Measurements from ENCODE around the gene EXOSC6.
"Not testable (repeated sequence)": the region's sequence is repeated elsewhere in the genome, so short reads cannot be mapped to it uniquely, and the experiment has no call there.

EXOSC6 gene

DNA sequence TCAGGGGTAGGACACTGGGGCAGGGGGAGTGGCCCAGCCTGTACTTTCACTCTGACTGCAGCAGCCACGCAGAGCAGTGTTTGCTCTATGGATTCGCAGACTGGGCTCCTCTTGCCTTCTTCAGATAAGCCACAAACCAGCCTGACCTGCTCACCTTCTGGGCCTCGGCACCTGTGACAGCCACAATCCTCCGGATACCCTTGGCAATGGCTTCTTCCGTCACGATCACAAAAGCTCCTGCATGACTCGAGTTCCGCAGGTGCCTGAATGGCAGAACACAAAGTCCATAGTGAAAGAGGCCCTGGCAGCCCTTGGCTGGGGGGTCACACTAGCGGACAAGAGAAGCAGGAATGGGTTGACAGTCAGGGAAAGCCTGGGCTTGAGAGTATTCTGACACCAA is 3.8 kb upstream of the EXOSC6 start:
- DNase-seq = no peak

GRCh38 chr16:70254965-70255286 is 3.2 kb upstream of the EXOSC6 start:
- DNase-seq = no peak

GRCh38 chr16:70254180-70254964 is 2.6 kb upstream of the EXOSC6 start:
- no peak for DNase-seq

DNA sequence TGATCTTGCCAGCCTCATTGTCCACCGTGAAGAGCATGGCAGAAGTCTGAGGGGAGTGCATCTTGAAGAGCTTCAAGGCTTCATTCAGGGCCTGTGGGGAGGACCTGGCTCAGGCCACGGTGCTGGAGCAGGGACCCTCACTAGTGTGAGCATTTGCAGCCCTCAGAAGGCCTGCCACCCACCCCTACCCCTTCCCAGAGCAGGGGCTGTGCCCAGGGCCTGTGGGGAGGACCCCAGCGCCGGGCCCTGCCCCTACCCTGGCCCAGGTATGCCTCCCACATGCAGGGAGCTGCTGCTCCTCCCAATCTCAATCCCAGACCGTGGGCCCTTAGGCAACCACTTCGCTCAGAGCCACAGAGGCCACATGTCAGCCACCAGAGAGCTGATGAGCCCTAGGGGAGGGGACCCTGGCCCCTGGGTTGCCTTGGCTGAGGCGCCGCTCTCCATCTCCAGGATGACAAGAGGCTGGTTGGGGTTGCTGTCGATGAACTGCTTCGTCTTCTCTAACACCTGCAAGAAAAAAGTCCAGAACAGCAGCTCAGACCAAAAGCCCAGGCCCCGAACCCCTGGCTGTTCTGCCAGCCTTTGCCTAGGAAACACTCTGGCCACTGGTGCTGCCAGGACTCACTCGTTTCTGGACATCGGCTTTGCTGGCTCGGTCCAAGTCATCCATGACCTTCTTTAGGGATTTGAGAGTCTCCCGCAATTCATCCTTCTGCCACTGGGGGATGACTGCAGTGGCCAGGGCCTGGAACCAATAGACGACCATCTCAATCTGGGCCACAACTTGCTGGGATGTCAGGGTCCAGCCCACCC is 1.8 kb upstream of the EXOSC6 start:
- DNase-seq = no peak

GRCh38 chr16:70252355-70252988 is 732 bp upstream of the EXOSC6 start:
- DNase-seq = no peak

DNA sequence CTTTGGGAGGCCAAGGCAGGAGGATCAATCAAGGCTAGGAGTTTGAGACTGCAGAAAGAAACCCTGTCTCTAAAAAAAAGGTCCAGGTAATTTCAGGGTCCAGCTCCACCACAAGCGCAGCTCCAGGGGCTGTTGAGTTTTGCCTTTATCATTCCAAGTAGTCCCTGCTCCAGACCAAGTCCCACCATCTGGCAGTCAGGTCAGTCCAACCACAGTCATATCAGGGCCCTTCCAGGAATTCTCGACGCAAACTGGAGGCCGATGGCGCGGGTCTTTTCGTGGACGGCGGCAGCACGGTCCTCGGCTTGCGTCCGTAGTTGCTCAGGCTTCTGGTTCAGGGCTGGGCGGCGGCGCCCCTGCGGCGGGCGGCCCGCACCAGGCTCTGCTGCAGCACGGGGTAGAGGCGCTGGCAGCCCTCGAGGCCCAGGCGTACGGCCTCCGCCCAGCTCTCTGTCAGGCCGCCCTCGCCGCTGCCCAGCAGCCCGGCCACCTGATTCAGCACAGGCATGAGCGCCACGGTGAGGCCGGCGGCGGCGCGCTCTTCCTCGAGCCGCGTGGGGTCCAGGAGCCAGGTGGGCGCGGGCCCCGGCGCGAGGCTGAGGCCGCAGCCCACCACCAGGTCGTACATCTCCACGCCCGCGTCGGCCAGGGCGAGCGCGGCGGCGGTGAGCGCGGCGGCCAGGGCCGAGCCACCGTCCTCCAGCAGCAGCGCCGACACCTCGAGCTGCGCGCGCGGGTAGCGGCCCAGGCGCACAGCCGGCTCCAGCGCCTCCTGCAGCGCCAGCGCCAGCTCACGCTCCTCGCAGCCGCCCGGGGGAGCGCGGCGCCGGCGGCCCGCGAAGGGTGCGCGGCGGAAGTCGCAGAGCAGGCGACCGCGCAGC is 752 bp downstream of the EXOSC6 start:
- peak; percentile 77 for DNase-seq

DNA sequence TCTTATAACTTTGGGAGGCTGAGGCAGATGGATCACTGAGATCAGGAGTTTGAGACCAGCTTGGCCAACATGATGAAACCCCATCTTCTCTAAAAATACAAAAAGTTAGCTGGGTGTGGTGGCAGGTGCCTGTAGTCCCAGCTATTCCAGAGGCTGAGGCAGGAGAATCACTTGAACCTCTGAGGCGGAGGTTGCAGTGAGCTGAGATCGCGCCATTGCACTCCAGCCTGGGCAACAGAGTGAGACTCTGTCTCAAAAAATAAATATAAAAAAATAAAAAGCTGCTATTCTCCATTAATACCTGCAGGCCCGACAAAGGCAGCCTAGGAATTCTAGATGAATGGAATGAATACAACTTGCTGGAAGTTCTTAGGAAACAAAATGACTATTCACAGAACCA is 2.0 kb downstream of the EXOSC6 start:
- DNase-seq = not testable (repeated sequence)

DNA sequence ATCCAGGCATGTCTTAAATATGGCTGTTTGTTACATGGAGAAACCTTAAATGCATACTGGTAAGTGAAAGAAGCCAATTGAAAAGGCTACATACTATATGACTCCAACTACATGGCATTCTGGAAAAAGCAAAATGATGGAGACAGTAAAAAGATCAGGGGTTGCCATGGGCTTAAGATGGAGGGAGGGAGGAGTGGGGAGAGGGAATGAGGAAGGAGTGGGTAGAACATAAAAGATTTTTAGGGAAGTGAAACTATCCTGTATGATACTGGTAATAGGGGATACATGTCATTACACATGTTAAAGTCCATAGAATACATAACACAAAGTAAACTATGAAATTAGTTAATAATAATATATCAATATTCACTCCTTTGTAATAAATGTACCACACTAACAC is 13.0 kb downstream of the EXOSC6 start:
- not testable (repeated sequence) for DNase-seq

GRCh38 chr16:70231831-70232230 is 19.9 kb downstream of the EXOSC6 start:
- DNase-seq = not testable (repeated sequence)

DNA sequence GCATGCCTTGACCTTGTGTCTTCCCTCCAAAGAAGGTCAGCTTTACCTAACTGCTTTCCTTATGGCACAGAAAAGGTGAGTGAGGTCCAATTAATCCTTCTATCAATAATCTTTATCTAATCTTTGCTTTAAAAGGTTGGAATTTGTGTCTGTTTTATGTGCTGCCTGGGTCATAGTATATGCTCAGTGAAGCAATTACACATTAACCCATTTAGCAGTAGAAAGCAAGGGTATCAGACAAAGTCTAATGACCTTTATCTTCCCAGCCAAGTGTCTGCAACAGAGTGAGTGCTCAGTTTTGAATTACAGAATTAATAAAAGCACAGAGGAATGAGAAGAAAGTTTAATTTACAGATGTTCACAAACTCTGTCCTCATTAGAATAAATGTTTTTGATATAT is 25.7 kb downstream of the EXOSC6 start:
- DNase-seq = not testable (repeated sequence)

DNA sequence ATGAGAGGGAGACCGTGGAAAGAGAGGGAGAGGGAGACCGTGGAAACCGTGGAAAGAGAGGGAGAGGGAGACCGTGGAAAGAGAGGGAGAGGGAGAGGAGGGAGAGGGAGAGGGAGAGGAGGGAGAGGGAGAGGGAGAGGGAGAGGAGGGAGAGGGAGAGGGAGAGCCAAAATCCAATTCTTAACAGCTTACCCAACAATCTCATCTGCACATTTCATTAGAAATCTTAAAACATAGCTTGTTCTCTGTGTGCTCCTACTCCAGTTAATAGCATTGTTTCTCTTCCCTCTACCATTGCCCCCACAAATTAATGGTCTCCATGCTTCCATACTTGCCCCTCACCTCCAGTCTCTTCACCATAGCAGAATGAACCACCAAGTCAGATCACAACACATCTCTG is 26.3 kb downstream of the EXOSC6 start:
- not testable (repeated sequence) for DNase-seq

DNA sequence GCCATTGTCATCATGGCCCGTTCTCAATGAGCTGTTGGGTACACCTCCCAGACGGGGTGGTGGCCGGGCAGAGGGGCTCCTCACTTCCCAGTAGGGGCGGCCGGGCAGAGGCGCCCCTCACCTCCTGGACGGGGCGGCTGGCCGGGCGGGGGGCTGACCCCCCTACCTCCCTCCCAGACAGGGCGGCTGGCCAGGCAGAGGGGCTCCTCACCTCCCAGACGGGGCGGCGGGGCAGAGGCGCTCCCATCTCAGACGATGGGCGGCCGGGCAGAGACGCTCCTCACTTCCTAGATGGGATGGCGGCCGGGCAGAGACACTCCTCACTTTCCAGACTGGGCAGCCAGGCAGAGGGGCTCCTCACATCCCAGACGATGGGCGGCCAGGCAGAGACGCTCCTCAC is 27.1 kb downstream of the EXOSC6 start:
- DNase-seq = not testable (repeated sequence)

DNA sequence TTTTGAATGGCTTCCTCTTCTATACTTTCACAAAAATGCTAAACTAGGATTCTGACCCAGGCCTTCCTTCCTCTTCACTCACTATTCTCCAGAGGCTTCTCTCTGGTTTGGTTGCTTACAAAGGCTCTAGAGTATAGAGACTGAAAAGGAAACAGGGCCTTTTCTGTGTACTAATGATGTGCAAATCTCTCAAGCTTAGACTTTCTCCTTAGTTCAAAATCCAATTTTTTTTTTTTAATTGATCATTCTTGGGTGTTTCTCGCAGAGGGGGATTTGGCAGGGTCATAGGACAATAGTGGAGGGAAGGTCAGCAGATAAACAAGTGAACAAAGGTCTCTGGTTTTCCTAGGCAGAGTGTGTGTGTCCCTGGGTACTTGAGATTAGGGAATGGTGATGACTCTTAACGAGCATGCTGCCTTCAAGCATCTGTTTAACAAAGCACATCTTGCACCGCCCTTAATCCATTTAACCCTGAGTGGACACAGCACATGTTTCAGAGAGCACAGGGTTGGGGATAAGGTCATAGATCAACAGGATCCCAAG is 27.7 kb downstream of the EXOSC6 start:
- DNase-seq = not testable (repeated sequence)

- DNase-seq = not testable (repeated sequence)
Measured at GRCh38 chr16:70223216-70223615, 28.5 kb downstream of the EXOSC6 start.

GRCh38 chr16:70222574-70222973 is 29.2 kb downstream of the EXOSC6 start:
- not testable (repeated sequence) for DNase-seq

- DNase-seq = not testable (repeated sequence)
Measured at GRCh38 chr16:70218586-70218985, 33.2 kb downstream of the EXOSC6 start.

- DNase-seq = not testable (repeated sequence)
Measured at GRCh38 chr16:70206382-70206781, 45.4 kb downstream of the EXOSC6 start.

- DNase-seq = not testable (repeated sequence)
Measured at GRCh38 chr16:70204668-70205405, 46.9 kb downstream of the EXOSC6 start.

GRCh38 chr16:70204010-70204409 is 47.7 kb downstream of the EXOSC6 start:
- DNase-seq = not testable (repeated sequence)

GRCh38 chr16:70203508-70203907 is 48.2 kb downstream of the EXOSC6 start:
- not testable (repeated sequence) for DNase-seq

DNA sequence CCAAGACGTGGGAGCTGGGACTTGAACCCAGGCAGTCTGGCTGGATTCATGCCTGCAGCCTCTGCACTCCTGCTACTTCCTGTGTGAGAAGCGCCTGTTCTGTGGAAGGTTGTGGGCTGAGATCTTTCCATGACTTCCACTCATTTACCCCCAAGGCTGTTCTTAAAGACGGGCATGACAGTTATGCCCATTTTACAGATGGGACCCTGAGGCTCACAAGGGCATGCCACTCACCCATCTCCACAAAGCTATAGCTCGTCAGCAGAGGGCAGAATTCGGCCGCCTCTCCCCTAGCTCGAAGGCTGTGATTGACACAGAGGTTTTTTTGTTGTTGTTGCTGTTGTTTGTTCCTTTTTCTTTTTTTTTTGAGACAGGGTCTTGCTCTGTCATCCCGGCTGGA is 51.7 kb downstream of the EXOSC6 start:
- not testable (repeated sequence) for DNase-seq

Measured in right kidney (tissue), 1 donor.